Kidney (tissue), 14 donors: ENCODE measurements around the gene ADAMTS17. TPM values are rescaled to one million over a fixed set of nuclear protein-coding genes. Genes with fewer than 3 reads are reported as not detected.
A peak's percentile ranks its signal among the peaks of the same experiment; 100 is the strongest.

ENCODE experiments used
- DNase-seq, 5 donors: peaks; one replicate each; pipeline ENCODE4 v3.0.0-alpha.2; 2013 to 2020
- FAIRE-seq: peaks from 2 replicates; lab custom pipeline; 2012; peaks lifted over from hg19 to GRCh38; lab: Jason Lieb, UNC
- H3K27ac ChIP-seq, 2 donors: one replicate each; pipeline ENCODE4 v1.7.0; 2013; ENCODE audit warnings: low read depth in 2 of 2, low read length in 2 of 2, inconsistent platforms in 1 of 2
- H3K27me3 ChIP-seq: one replicate; pipeline ENCODE4 v1.7.1; 2013; ENCODE audit warnings: low read length, inconsistent platforms; ENCODE audit not compliant: control insufficient read depth, insufficient read depth
- H3K36me3 ChIP-seq, 3 donors: one replicate each; pipeline versions ENCODE4 v1.7.0 to v1.7.1; 2013; ENCODE audit warnings: low read length in 3 of 3, control low read depth in 1 of 3, inconsistent platforms in 1 of 3; ENCODE audit not compliant: insufficient read depth in 3 of 3, control insufficient read depth in 2 of 3
- H3K4me1 ChIP-seq, 3 donors: one replicate each; pipeline versions ENCODE4 v1.7.0 to v1.7.1; 2013; ENCODE audit warnings: low read length in 3 of 3, inconsistent platforms in 1 of 3, low read depth in 1 of 3; ENCODE audit not compliant: control insufficient read depth in 2 of 3, insufficient read depth in 2 of 3
- H3K4me3 ChIP-seq, 3 donors: one replicate each; pipeline versions ENCODE4 v1.7.0 to v1.8.1; 2013; ENCODE audit warnings: low read length in 3 of 3, control low read depth in 1 of 3, inconsistent platforms in 1 of 3
- H3K9ac ChIP-seq, 3 donors: one replicate each; pipeline versions ENCODE4 v1.7.0 to v1.7.1; 2013; ENCODE audit warnings: low read length in 3 of 3, control low read depth in 1 of 3, inconsistent platforms in 1 of 3
- H3K9me3 ChIP-seq, 3 donors: one replicate each; pipeline versions ENCODE4 v1.7.0 to v1.7.1; 2013; ENCODE audit warnings: low read length in 3 of 3, control low read depth in 1 of 3, inconsistent platforms in 1 of 3; ENCODE audit not compliant: control insufficient read depth in 2 of 3, insufficient read depth in 1 of 3
- intact Hi-C: fragments of 100-400 bp; cut with DNase I; formaldehyde crosslinking; loops from one replicate; pipeline ENCODE4 v1.11.1; 2022
- polyA plus RNA-seq: library from polyadenylated mRNA; stranded (reverse); fragments of 350-450 nt; fragmentation: Illumina TruSeq; extraction: RNeasy Lipid Tissue Mini Kit (QIAGEN cat#74804); gene quantifications from one replicate; pipeline ENCODE4 v1.2.3, GENCODE V29; 2014; ENCODE audit warnings: low read depth, low replicate concordance; ENCODE audit not compliant: insufficient read depth
- total RNA-seq: library from RNA; stranded (reverse); fragmentation: NEBNext Ultra II Directional; extraction: Animal tissue kit (Norgen Biotek cat#: 25700); gene quantifications from one replicate; pipeline ENCODE4 v1.2.1, GENCODE V29; 2021
- TF ChIP-seq, protein P1 (sequence below): IDR thresholded peaks from 3 replicates; pipeline ENCODE4 v1.5.1; 2012; ENCODE audit warnings: mild to moderate bottlenecking, moderate library complexity, borderline replicate concordance; ENCODE audit not compliant: insufficient read depth; ENCODE audit errors: extremely low read depth
- donor health status: control.
- donor health status: control.
- donor health status: control.
- donor health status: control.
- donor health status: control.
- donor health status: DM: yes; HTN: yes; CAD: no.
- donor health status: Normal renal cell carcinoma (clear cell type).

The ADAMTS17 gene
- total and polyA plus RNA-seq, 2 donors from 2014 or later, result 1.7 to 2.2 TPM

GRCh38 chr15:100285641-100286295 lies 56.0 kb downstream of the ADAMTS17 start:
- no peaks in the 10 kb centered on the region for H3K9me3 ChIP-seq
- H3K27ac ChIP-seq, result no peak overlapping the region
- TF ChIP-seq, protein P1, sequence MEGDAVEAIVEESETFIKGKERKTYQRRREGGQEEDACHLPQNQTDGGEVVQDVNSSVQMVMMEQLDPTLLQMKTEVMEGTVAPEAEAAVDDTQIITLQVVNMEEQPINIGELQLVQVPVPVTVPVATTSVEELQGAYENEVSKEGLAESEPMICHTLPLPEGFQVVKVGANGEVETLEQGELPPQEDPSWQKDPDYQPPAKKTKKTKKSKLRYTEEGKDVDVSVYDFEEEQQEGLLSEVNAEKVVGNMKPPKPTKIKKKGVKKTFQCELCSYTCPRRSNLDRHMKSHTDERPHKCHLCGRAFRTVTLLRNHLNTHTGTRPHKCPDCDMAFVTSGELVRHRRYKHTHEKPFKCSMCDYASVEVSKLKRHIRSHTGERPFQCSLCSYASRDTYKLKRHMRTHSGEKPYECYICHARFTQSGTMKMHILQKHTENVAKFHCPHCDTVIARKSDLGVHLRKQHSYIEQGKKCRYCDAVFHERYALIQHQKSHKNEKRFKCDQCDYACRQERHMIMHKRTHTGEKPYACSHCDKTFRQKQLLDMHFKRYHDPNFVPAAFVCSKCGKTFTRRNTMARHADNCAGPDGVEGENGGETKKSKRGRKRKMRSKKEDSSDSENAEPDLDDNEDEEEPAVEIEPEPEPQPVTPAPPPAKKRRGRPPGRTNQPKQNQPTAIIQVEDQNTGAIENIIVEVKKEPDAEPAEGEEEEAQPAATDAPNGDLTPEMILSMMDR, result no peak
- no peaks in the 10 kb centered on the region for H3K27me3 ChIP-seq
- DNase-seq (no peak), FAIRE-seq (no peak)
- no peak overlapping the region for H3K4me3 ChIP-seq
- no peak overlapping the region for H3K9ac ChIP-seq
- intact Hi-C loops, result no loop called here
- H3K36me3 ChIP-seq, result no peaks in the 10 kb centered on the region
- H3K4me1 ChIP-seq, result peaks cover 0 to 5% (median 0%) of the 10 kb centered on the region in 3 donors

DNA sequence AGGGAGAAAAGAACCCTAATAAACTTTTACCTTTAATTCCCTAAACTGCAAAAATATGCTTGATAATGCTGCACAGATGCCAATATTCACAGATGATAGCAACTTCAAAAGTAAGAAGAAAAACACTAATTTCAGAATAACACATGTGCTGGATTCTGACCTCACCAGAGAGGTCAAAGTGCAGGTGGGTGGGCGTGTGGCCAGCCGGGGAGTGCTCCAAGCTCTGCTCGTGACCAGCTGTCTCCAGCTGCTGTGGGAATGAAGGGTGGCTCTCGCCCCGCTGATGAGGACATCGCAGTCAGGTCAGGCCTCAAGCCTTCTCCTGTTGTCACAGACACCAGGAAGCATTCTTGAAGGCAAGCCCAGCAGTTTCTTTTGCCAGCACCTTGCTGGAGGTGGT lies 57.1 kb downstream of the ADAMTS17 start:
- H3K4me3 ChIP-seq, result no peak overlapping the region
- no peaks in the 10 kb centered on the region for H3K27me3 ChIP-seq
- no peak overlapping the region for H3K9ac ChIP-seq
- DNase-seq (peak in 4 of 5 donors; percentile 24 to 68 (median 55)), FAIRE-seq (no peak)
- H3K4me1 ChIP-seq, result peaks cover 0 to 5% (median 0%) of the 10 kb centered on the region in 3 donors
- H3K36me3 ChIP-seq, result no peaks in the 10 kb centered on the region
- no peaks in the 10 kb centered on the region for H3K9me3 ChIP-seq
- TF ChIP-seq, protein P1, result no peak
- no peak overlapping the region for H3K27ac ChIP-seq
- intact Hi-C loops, result no loop called here

DNA sequence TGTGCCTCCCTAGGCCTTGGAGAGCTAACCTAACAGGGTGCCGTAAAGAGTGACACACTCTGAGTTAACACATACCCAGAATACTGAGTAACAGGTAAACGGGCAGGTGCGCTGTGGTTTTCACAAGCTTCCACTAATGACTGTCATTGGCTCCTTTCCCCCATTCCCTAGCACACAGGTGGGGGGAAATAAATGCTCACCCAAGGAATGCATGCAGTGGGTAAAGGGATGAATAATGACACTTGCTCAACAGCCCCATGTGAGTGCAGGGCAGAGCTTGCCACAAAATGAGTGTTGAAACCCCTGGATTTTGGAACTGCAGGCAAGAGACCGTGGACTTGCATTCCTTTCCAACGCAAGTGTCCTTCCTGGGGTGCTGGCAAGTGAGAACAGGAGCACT lies 57.6 kb downstream of the ADAMTS17 start:
- intact Hi-C loops, result no loop called here
- H3K27ac ChIP-seq, result no peak overlapping the region
- no peak for FAIRE-seq

More for the DNA sequence above, 57.6 kb downstream of the ADAMTS17 start:
- no peak overlapping the region for H3K9ac ChIP-seq
- H3K9me3 ChIP-seq, result no peaks in the 10 kb centered on the region
- TF ChIP-seq, protein P1, result no peak
- H3K36me3 ChIP-seq, result no peaks in the 10 kb centered on the region
- DNase-seq, result no peak
- peaks cover 0 to 5% (median 0%) of the 10 kb centered on the region in 3 donors for H3K4me1 ChIP-seq
- H3K27me3 ChIP-seq, result no peaks in the 10 kb centered on the region
- no peak overlapping the region for H3K4me3 ChIP-seq
